ENCODE measurements around the gene DPYSL5.
"Not testable (repeated sequence)": the region's sequence is repeated elsewhere in the genome, so short reads cannot be mapped to it uniquely, and the experiment has no call there.

The DPYSL5 gene

GRCh38 chr2:26876260-26876659 lies 28.3 kb downstream of the DPYSL5 start:
- DNase-seq: no peak

GRCh38 chr2:26877276-26877675 lies 29.3 kb downstream of the DPYSL5 start:
- no peak for DNase-seq

DNA sequence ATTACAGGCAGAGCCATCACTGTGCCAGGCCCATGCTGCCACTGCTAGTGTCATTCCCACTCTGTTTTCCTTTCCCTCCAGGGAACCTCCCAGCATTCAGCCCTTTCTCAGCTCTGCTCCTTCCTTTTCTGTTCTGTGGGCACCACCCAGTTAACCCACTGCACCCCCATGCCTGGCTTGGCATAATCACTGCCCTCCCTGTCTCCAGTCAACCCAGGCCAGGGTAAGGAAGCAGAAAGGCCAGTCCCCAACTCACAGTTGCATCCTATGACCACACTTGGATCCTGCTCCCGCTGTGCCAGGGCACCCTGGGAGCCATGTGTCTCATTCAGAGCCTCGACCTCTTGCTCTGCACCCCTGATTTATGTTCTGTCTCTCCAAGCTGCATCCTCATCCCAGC lies 32.2 kb downstream of the DPYSL5 start:
- no peak for DNase-seq

DNA sequence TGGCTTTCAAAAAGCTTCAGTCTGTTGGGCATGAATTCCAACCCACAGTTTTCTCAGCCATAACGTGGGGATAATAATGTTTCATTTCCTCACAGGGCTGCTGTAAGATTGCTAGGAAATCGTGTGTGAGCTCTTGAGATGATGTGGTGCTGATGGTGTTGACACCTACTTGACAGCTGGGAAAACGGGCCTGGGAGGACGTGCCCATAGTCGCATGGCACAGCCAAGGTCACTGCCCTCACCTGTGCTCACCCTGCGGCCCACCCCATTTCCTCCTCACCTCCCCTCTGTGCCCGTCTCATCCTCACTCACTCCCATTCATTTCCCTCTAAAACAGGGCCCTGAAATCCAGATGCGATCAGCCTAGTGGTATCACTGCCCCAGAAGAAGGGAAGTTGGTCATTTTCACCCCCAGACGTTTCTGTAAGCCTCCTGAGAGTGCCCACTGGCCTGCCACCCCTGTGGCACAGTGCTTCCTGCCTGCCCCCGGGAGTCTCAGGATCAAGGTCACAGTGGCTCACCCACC lies 33.0 kb downstream of the DPYSL5 start:
- no peak for DNase-seq

- not testable (repeated sequence) for DNase-seq
Measured at GRCh38 chr2:26882220-26882619, 34.3 kb downstream of the DPYSL5 start.

DNA sequence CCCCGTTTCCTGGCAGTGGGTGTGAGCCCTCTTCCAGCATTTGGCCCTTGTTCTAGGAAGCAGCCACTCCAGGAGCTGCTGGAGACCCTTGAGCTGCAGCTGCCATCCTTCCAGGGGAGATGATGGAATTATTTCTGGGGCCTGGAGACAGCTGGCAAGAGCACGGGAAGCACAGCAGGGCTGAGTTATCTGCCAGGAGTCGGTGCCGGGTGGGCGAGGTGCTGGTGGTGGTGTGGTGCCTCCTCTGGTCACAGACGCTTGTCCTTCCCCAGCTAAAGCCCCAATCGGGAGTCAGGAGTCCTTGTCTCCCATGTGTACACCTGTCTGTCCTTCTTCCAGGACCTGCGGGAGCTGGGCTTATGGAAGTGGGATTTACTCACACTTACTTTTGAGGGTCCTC lies 36.0 kb downstream of the DPYSL5 start:
- DNase-seq: no peak

DNA sequence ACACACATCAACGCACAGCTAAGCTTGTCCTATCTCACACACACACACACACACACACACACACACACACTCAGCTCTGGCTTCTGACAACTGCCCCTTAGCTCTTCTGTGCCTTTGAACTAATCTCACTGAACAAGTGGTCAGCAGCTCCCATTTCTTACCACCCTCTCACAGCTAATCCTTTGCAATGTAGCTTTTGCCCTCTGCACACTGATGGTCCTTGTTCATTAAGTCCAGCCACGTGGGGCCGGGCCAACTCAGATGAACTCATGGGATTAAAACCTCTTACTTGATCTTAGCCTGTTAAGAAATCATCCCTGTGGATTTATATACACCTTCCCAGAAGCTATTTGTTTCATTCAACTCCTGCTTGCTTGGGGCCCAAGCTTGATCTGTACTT lies 36.6 kb downstream of the DPYSL5 start:
- DNase-seq: no peak

DNA sequence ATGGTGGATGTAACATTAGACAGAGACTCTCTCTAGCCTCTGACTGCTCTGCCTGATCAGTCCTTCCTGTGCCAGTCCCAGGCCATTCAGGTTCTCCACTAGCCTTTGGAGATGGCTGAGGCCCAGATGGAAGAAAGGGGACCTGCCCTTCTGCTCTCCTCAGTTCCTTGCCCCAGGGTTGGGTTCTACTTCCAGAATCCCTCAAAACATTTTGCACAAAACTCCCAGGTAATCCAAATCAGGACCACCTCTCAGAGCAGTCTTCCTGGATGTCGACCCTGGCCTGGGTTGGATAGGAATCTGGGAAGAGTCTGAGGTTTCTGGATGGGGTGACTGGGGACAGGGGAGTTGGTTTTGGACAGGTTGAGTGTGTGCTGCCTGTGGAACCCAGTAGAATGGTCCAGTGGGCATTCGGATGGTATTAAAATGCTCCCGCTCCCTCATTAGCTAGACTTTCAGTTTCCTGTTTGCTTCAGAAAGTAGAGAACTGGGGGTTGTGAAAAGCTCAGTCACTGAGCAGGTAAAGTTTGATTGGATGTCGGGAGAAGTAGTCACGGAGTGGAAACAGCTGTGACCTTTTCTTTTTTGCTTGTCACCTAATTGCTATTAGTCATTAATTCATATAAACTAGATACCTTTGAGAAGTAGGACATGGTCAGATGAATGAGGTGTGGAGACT lies 37.9 kb downstream of the DPYSL5 start:
- DNase-seq: no peak

DNA sequence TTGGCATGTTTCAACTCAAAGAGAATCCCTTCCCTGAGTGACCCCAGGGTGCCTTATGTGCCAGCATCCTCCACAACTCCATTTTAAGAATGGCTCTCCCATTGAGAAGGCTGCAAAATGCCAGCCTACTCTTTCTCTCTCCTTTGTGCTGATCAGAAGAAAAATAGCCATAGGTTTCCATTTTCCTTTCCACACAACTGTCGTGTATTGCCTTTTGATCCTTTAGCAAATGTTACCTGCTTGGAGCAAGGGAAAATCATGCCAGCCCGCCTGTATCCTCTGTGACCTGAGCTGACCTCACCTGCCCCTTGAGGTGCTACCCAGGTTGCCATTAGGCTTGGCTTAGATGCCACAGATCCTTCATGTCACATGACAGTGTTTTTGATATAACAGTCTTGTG lies 38.8 kb downstream of the DPYSL5 start:
- DNase-seq: no peak

- no peak for DNase-seq
Measured at GRCh38 chr2:26887151-26887550, 39.2 kb downstream of the DPYSL5 start.

DNA sequence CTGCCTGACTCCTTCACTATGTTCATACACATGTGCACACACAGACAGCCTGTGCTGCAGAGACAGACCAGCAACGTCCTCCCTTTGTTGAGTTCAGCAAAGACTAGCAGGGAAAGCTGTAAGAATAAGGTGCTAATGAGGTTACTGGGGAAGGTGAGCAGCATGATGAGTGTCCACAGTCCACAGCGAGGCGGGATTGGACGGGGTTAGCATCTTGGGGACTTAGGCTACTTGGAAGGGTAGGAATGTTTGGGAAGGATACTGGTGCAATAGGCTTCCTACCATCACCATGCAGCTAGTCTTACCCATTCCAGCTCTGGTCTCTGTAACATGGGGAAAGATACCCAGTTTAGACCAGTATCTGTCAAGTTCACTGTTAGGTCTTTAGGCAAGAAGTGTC lies 41.9 kb downstream of the DPYSL5 start:
- DNase-seq: no peak

DNA sequence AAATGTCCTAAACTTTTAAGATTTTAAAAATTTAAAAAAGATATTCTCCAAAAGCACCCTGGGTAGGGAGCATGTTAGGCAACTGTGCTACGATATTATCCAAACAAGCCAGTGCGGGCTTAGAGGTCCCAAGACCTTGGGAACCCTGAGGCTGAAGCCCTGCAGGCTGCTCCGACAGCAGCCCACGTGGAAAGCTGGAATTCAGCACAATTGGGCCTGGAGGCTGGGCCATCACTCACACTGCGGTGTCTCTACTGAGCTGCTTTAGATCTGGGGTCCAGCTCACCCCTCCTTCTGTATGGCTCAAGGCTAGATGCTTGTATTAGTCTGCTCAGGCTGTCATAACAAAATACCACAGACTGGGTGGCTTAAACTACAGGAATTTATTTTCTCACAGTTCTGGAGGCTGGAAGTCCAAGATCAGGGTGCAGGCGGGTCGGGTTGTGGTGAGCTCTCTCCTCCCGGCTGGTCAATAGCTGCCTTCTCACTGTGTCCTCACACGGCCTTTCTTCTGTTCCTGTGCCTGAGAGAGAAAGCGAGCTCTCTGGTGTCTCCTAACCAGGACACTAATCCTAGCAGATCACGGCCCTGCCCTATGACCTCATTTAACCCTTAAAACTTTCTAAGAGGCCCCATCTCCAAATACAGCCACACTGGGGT lies 42.5 kb downstream of the DPYSL5 start:
- no peak for DNase-seq

DNA sequence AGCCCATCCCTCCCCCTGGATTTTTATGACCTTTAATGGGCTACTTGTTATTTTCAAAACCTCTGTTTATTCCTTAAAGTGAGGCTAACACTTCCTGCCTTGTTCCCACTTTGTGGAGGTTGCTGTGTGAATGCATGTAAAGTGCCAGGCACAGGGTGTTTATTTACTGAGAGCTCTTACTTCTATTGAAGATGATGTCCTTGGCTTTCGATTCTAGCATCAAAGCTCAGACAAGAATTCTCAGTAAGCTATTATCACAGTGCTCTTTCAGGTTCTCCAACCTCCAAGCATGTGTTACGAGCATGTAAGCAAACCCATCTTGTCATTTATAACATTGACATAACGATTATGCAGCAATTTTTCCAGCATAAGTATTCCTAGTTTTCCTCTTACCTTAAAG lies 44.2 kb downstream of the DPYSL5 start:
- DNase-seq: peak; percentile 10

- no peak for DNase-seq
Measured at GRCh38 chr2:26892922-26893524, 45.1 kb downstream of the DPYSL5 start.

- DNase-seq: no peak
Measured at GRCh38 chr2:26894136-26894535, 46.2 kb downstream of the DPYSL5 start.

DNA sequence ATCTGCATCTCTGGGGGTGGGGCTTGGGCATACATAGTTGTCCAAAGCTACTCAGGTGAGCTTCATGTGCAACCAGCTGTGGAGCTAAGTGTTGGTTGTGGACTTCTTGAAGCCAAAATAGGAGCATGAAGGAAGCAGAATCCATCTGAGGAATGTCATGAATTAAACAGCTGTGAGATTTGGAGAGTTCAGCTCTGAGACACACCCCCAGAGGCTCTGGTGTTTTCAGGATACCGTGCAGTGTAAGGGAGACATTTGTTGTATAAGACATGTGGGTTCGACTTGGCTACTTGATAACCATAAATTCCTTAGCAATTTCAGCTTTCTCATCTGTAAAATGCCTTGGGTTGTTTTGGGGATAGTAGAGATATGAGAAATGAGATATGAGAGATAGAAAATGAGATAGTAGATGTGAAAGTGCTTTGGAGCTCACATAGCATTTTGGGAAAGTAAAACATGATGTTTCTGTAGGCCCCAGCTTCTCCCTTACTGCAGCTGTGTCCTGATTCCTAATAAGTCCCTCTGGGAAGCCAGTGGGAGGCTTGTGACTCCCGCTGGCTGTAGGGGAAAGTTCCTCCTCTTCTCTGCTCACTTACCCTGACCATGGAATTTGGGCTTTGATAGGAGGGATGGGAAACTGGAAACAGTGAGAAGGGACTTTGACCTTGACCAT lies 50.0 kb downstream of the DPYSL5 start:
- DNase-seq: no peak

DNA sequence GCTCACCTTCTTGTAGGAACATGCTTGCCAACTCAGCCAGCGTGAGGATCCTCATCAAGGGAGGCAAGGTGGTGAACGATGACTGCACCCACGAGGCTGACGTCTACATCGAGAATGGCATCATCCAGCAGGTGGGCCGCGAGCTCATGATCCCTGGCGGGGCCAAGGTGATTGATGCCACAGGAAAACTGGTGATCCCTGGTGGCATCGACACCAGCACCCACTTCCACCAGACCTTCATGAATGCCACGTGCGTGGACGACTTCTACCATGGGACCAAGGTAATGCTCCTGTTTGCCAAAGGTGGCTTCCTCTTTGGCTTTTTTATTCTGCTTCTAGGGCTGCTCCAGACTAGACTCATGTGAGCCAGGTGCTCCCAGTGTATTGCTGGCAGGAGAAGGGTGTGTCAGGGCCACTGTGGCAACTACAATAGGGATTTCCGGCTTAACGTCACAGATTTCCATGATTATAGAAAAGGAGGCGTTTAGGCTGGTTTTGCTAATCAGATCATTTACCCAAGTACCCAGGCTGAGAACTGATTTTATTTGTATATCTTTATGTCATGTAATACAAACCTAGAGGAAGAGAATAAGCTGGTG lies 50.6 kb downstream of the DPYSL5 start:
- DNase-seq: no peak

DNA sequence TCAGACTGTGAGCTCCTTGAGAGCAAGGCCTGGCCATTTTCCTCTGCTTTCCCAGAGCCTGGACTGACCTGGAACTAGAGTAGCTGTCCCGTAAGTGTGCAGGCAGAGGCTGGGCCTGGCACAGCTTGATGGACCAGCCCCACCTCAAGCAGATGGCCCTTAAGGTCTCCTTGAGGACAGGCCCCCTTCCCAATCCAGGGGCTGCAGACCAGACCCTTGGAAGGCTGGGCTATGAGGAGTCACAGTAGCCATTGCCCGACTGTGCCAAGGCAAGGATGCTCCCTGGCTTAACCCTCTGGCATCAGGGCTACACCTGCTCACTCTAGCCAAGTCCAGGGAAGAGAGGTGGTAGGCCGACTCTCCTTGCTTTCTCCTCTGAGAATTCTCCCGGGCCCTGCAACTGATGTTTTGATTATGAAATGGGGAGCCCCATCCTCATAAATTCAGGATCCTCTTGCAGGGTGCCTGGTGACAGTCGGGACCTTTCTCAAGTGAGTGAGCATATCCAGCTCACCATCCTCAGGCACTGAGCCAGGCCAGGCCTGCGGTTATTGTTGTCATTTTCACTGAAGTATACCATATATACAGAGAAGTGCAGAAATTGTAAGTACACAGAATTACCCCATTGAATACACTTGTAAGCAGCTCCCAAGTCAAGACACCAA lies 51.7 kb downstream of the DPYSL5 start:
- no peak for DNase-seq

GRCh38 chr2:26900831-26901321 lies 52.9 kb downstream of the DPYSL5 start:
- DNase-seq: no peak

- DNase-seq: no peak
Measured at GRCh38 chr2:26901326-26902183, 53.6 kb downstream of the DPYSL5 start.

DNA sequence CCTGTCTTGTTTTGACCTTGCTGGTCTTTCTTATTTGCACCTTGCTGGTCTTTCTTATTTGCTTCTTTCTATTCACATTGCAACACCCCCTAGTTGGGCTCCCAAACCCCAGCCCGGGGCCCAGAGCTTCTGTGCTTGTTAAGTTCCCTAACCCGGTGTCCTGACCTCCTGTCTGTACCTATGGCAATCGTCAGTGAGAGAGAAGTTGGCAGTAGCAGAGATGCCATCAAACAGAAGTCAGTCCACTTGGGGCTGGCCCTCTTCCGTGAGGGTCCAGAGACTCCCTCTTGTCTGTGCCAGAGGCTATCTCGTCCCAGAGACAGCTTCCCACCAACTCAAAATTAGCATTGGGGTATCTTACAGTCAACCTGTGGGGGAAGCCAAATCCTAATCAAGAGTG lies 55.7 kb downstream of the DPYSL5 start:
- no peak for DNase-seq

DNA sequence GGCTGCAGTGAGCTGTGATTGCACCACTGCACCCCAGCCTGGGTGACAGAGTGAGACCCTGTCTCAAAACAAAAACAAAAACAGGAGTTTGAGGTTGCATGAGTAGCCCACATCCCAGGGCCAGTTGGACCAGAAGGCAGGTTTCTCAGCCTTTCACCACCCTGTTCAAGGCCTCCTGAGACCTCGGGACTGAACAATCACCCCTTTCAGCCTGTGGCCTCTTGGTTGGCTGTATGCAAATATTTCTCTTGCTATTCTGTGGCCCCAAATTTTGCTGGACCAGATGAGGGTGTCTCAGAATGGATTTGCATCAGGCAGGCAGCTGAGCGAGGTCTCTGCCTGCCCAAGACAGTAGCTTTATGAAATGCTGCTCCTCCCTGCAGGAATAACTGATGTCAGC lies 56.9 kb downstream of the DPYSL5 start:
- DNase-seq: no peak

All from NCI-H510A (cell line).